ENCODE measurements around the gene CYP4F2.

Gene CYP4F2

GRCh38 chr19:15869873-15870272 lies 28.0 kb downstream of the CYP4F2 start:
- H3K27ac ChIP-seq = no peak overlapping the region

GRCh38 chr19:15869109-15869555 lies 28.7 kb downstream of the CYP4F2 start:
- Histone ChIP-seq H3K36me3 (ENCODE audit: control insufficient read depth, insufficient read depth, low read length) (no peaks in the 10 kb centered on the region), H3K4me2 (ENCODE audit: low read length) (no peak overlapping the region), H3K27ac (no peak overlapping the region), H2AFZ (no peak overlapping the region), H3K9me3 (ENCODE audit: control insufficient read depth, low read length) (no peaks in the 10 kb centered on the region), H3K4me3 (ENCODE audit: low read depth, low read length) (no peak overlapping the region), H3K4me1 (no peaks in the 10 kb centered on the region), H3K9ac (no peak overlapping the region), H3K79me2 (no peaks in the 10 kb centered on the region), H3K27me3 (ENCODE audit: control insufficient read depth, insufficient read depth, low read length) (no peaks in the 10 kb centered on the region)
- TF ChIP-seq CTCF (IDR thresholded peaks at IDR 0.05) = peak; percentile 61

More at GRCh38 chr19:15869873-15870272, 28.0 kb downstream of the CYP4F2 start:
- Histone ChIP-seq H3K9ac (no peak overlapping the region), H3K4me1 (no peaks in the 10 kb centered on the region), H3K4me2 (ENCODE audit: low read length) (no peak overlapping the region), H2AFZ (no peak overlapping the region), H3K36me3 (ENCODE audit: control insufficient read depth, insufficient read depth, low read length) (no peaks in the 10 kb centered on the region), H3K27me3 (ENCODE audit: control insufficient read depth, insufficient read depth, low read length) (no peaks in the 10 kb centered on the region), H3K79me2 (no peaks in the 10 kb centered on the region), H3K4me3 (ENCODE audit: low read depth, low read length) (no peak overlapping the region), H3K9me3 (ENCODE audit: control insufficient read depth, low read length) (no peaks in the 10 kb centered on the region)
- no peak for TF ChIP-seq CTCF (IDR thresholded peaks at IDR 0.05)

- Histone ChIP-seq H3K36me3 (ENCODE audit: control insufficient read depth, insufficient read depth, low read length) (no peaks in the 10 kb centered on the region), H3K9ac (no peak overlapping the region), H3K4me3 (ENCODE audit: low read depth, low read length) (no peak overlapping the region), H3K79me2 (no peaks in the 10 kb centered on the region), H2AFZ (no peak overlapping the region), H3K9me3 (ENCODE audit: control insufficient read depth, low read length) (no peaks in the 10 kb centered on the region), H3K27ac (no peak overlapping the region), H3K27me3 (ENCODE audit: control insufficient read depth, insufficient read depth, low read length) (no peaks in the 10 kb centered on the region), H3K4me1 (no peaks in the 10 kb centered on the region), H3K4me2 (ENCODE audit: low read length) (no peak overlapping the region)
- TF ChIP-seq CTCF (IDR thresholded peaks at IDR 0.05) = no peak
Measured at GRCh38 chr19:15866636-15867035, 31.2 kb downstream of the CYP4F2 start.

- Histone ChIP-seq H3K79me2 (no peaks in the 10 kb centered on the region), H3K9ac (no peak overlapping the region), H3K27me3 (ENCODE audit: control insufficient read depth, insufficient read depth, low read length) (no peaks in the 10 kb centered on the region), H3K4me3 (ENCODE audit: low read depth, low read length) (no peak overlapping the region), H2AFZ (no peak overlapping the region), H3K4me2 (ENCODE audit: low read length) (no peak overlapping the region), H3K36me3 (ENCODE audit: control insufficient read depth, insufficient read depth, low read length) (no peaks in the 10 kb centered on the region), H3K27ac (no peak overlapping the region), H3K9me3 (ENCODE audit: control insufficient read depth, low read length) (no peaks in the 10 kb centered on the region), H3K4me1 (no peaks in the 10 kb centered on the region)
- TF ChIP-seq CTCF (IDR thresholded peaks at IDR 0.05) = no peak
Measured at GRCh38 chr19:15864824-15865223, 33.0 kb downstream of the CYP4F2 start.

- Histone ChIP-seq H3K9ac (no peak overlapping the region), H3K4me2 (ENCODE audit: low read length) (no peak overlapping the region), H3K4me3 (ENCODE audit: low read depth, low read length) (no peak overlapping the region), H3K4me1 (no peaks in the 10 kb centered on the region), H3K9me3 (ENCODE audit: control insufficient read depth, low read length) (no peaks in the 10 kb centered on the region), H3K27ac (no peak overlapping the region), H2AFZ (no peak overlapping the region), H3K27me3 (ENCODE audit: control insufficient read depth, insufficient read depth, low read length) (no peaks in the 10 kb centered on the region), H3K79me2 (no peaks in the 10 kb centered on the region), H3K36me3 (ENCODE audit: control insufficient read depth, insufficient read depth, low read length) (no peaks in the 10 kb centered on the region)
- no peak for TF ChIP-seq CTCF (IDR thresholded peaks at IDR 0.05)
Measured at GRCh38 chr19:15863272-15863671, 34.6 kb downstream of the CYP4F2 start.
